ENCODE measurements around the gene LRRC47. TPM values are rescaled to one million over a fixed set of nuclear protein-coding genes. Genes with fewer than 3 reads are reported as not detected.

Gene LRRC47
- total RNA-seq, 3 donors from 2014 or later, result 31.5 to 34.2 (median 34.2) TPM

- H3K27ac ChIP-seq, result no peak overlapping the region
- no peak overlapping the region for H3K4me3 ChIP-seq
- TF ChIP-seq POLR2A (IDR thresholded peaks at IDR 0.05) (no peak), POLR2AphosphoS5 (IDR thresholded peaks at IDR 0.05) (no peak), CTCF (IDR thresholded peaks at IDR 0.05) (no peak)
- intact Hi-C loops (cut with DNase I; ENCODE audit: low total_unique reads), result no loop called here
- DNase-seq (ENCODE audit: low spot score in 2 of 2), result no peak
- H3K9me3 ChIP-seq, result no peaks in the 10 kb centered on the region
- H3K36me3 ChIP-seq, result peaks cover 12% of the 10 kb centered on the region
- no peaks in the 10 kb centered on the region for H3K4me1 ChIP-seq
- no peaks in the 10 kb centered on the region for H3K27me3 ChIP-seq
Measured at GRCh38 chr1:3741566-3742438, 54.5 kb downstream of the LRRC47 start.

GRCh38 chr1:3740752-3741151, 55.5 kb downstream of the LRRC47 start:
- H3K27me3 ChIP-seq, result no peaks in the 10 kb centered on the region
- H3K36me3 ChIP-seq, result peaks cover 14% of the 10 kb centered on the region
- intact Hi-C loops (cut with DNase I; ENCODE audit: low total_unique reads), result no loop called here
- no peaks in the 10 kb centered on the region for H3K9me3 ChIP-seq
- H3K4me1 ChIP-seq, result no peaks in the 10 kb centered on the region
- DNase-seq (ENCODE audit: low spot score in 2 of 2), result no peak
- TF ChIP-seq CTCF (IDR thresholded peaks at IDR 0.05) (no peak), POLR2AphosphoS5 (IDR thresholded peaks at IDR 0.05) (no peak), POLR2A (IDR thresholded peaks at IDR 0.05) (no peak)
- no peak overlapping the region for H3K4me3 ChIP-seq
- no peak overlapping the region for H3K27ac ChIP-seq

GRCh38 chr1:3740042-3740441, 56.3 kb downstream of the LRRC47 start:
- Histone ChIP-seq H3K9me3 (no peaks in the 10 kb centered on the region), H3K4me3 (no peak overlapping the region), H3K4me1 (no peaks in the 10 kb centered on the region), H3K27ac (no peak overlapping the region), H3K27me3 (no peaks in the 10 kb centered on the region), H3K36me3 (peaks cover 14% of the 10 kb centered on the region)
- no peak for DNase-seq (ENCODE audit: low spot score in 2 of 2)
- no peak for TF ChIP-seq POLR2A (IDR thresholded peaks at IDR 0.05)
- intact Hi-C loops (cut with DNase I; ENCODE audit: low total_unique reads), result no loop called here

GRCh38 chr1:3738943-3739342, 57.4 kb downstream of the LRRC47 start:
- Histone ChIP-seq H3K36me3 (peaks cover 14% of the 10 kb centered on the region), H3K27me3 (no peaks in the 10 kb centered on the region), H3K4me1 (no peaks in the 10 kb centered on the region), H3K9me3 (no peaks in the 10 kb centered on the region), H3K27ac (no peak overlapping the region), H3K4me3 (no peak overlapping the region)
- TF ChIP-seq POLR2A (IDR thresholded peaks at IDR 0.05), result no peak
- TF ChIP-seq CTCF (IDR thresholded peaks at IDR 0.05), result no peak
- TF ChIP-seq POLR2AphosphoS5 (IDR thresholded peaks at IDR 0.05), result no peak
- no peak for DNase-seq (ENCODE audit: low spot score in 2 of 2)
- intact Hi-C loops (cut with DNase I; ENCODE audit: low total_unique reads), result no loop called here

GRCh38 chr1:3736708-3737107, 59.6 kb downstream of the LRRC47 start:
- peaks cover 6% of the 10 kb centered on the region for H3K36me3 ChIP-seq
- H3K27ac ChIP-seq, result no peak overlapping the region

More at GRCh38 chr1:3736708-3737107, 59.6 kb downstream of the LRRC47 start:
- TF ChIP-seq POLR2A (IDR thresholded peaks at IDR 0.05), result no peak
- TF ChIP-seq CTCF (IDR thresholded peaks at IDR 0.05), result no peak
- TF ChIP-seq POLR2AphosphoS5 (IDR thresholded peaks at IDR 0.05), result no peak
- no peaks in the 10 kb centered on the region for H3K27me3 ChIP-seq
- intact Hi-C loops (cut with DNase I; ENCODE audit: low total_unique reads), result no loop called here
- no peak for DNase-seq (ENCODE audit: low spot score in 2 of 2)
- H3K4me1 ChIP-seq, result no peaks in the 10 kb centered on the region
- H3K9me3 ChIP-seq, result no peaks in the 10 kb centered on the region
- no peak overlapping the region for H3K4me3 ChIP-seq
